ENCODE measurements around the gene BAZ2B.

BAZ2B gene

DNA sequence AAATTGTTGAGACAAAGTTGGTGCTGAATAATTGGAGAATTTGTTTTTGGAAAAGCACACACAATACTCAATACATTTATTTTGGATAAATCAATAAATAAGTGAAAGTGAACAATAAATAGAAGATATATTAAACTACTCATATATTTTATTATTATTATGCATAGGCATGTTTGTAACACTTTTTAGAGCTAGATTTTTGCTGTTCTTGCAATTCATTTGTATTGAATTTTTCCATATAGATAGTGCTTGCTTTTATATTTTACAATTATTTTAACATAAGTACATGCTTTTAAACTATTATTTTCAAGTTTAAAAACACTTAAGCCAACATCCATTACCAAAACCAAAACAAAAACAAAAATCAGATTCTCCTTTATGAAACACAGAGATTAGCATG, 43.9 kb downstream of the BAZ2B start:
- Histone ChIP-seq H3K4me3 (ENCODE audit: low read depth, low read length, poor library complexity, severe bottlenecking) (no peak overlapping the region), H3K4me1 (ENCODE audit: insufficient read depth, low read length, severe bottlenecking) (no peaks in the 10 kb centered on the region), H2AFZ (ENCODE audit: low read length) (no peak overlapping the region), H3K9me3 (ENCODE audit: low read length) (peaks cover 7% of the 10 kb centered on the region; the same call in 1 of the 2 replicates), H3K27me3 (ENCODE audit: insufficient read depth, low read length) (no peaks in the 10 kb centered on the region), H3K27ac (ENCODE audit: low read depth, low read length, poor library complexity, severe bottlenecking) (no peak overlapping the region), H3K9me2 (ENCODE audit: low read depth, low read length) (no peaks in the 10 kb centered on the region), H4K20me1 (ENCODE audit: insufficient read depth, low read length) (no peaks in the 10 kb centered on the region), H3K36me3 (ENCODE audit: insufficient read depth, low read length) (no peaks in the 10 kb centered on the region), H3K9ac (ENCODE audit: low read length) (no peak overlapping the region), H3F3A (ENCODE audit: insufficient read depth, low read length) (no peaks in the 10 kb centered on the region), H3K79me2 (ENCODE audit: insufficient read depth, low read length) (no peaks in the 10 kb centered on the region), H3K4me2 (ENCODE audit: low read length) (no peak overlapping the region)
- TF ChIP-seq, protein P1, sequence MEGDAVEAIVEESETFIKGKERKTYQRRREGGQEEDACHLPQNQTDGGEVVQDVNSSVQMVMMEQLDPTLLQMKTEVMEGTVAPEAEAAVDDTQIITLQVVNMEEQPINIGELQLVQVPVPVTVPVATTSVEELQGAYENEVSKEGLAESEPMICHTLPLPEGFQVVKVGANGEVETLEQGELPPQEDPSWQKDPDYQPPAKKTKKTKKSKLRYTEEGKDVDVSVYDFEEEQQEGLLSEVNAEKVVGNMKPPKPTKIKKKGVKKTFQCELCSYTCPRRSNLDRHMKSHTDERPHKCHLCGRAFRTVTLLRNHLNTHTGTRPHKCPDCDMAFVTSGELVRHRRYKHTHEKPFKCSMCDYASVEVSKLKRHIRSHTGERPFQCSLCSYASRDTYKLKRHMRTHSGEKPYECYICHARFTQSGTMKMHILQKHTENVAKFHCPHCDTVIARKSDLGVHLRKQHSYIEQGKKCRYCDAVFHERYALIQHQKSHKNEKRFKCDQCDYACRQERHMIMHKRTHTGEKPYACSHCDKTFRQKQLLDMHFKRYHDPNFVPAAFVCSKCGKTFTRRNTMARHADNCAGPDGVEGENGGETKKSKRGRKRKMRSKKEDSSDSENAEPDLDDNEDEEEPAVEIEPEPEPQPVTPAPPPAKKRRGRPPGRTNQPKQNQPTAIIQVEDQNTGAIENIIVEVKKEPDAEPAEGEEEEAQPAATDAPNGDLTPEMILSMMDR (IDR thresholded peaks at IDR 0.05; ENCODE audit: low read length), result no peak
- no peak for TF ChIP-seq EZH2 (IDR thresholded peaks at IDR 0.05; ENCODE audit: borderline replicate concordance, low read length)

DNA sequence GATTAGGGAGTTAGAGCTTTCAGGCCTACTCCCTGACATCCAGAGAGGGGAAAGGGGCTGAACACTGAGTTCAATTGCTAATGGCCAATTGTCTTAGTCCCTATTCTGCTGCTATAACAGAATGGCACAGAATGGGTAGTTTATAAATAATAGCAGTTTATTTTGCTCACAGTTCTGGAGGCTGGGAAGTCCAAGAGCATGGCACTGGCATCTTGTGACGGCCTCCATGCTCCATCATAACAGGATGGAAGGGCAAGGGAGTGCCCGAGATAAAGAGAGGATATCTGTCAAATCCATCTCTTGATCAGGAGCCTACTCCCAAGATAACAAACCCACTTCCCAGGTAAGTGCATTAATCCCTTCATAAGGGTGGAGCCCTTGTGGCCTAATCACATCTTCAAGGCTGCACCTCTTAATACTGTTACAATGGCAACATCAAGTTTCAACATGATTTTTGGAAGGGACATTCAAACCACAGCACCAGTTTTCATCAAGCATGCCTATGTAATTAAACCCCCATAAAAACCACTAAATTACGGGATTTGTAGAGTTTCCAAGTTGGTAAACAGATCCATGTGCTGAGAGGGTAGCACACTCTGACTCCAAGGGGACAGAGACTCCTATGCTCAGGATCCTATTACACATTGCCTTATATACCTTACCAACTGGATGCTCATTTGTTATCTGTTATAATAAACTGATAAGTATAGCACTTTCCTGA, 44.6 kb downstream of the BAZ2B start:
- Histone ChIP-seq H3K27ac (ENCODE audit: low read depth, low read length, poor library complexity, severe bottlenecking) (no peak overlapping the region), H3K4me1 (ENCODE audit: insufficient read depth, low read length, severe bottlenecking) (no peaks in the 10 kb centered on the region), H3K27me3 (ENCODE audit: insufficient read depth, low read length) (no peaks in the 10 kb centered on the region), H3K4me3 (ENCODE audit: low read depth, low read length, poor library complexity, severe bottlenecking) (no peak overlapping the region), H2AFZ (ENCODE audit: low read length) (no peak overlapping the region), H3K9ac (ENCODE audit: low read length) (no peak overlapping the region), H4K20me1 (ENCODE audit: insufficient read depth, low read length) (no peaks in the 10 kb centered on the region), H3F3A (ENCODE audit: insufficient read depth, low read length) (no peaks in the 10 kb centered on the region), H3K36me3 (ENCODE audit: insufficient read depth, low read length) (no peaks in the 10 kb centered on the region), H3K79me2 (ENCODE audit: insufficient read depth, low read length) (no peaks in the 10 kb centered on the region), H3K9me2 (ENCODE audit: low read depth, low read length) (no peaks in the 10 kb centered on the region), H3K4me2 (ENCODE audit: low read length) (no peak overlapping the region), H3K9me3 (ENCODE audit: low read length) (peaks cover 7% of the 10 kb centered on the region; the same call in 1 of the 2 replicates)
- no peak for TF ChIP-seq EZH2 (IDR thresholded peaks at IDR 0.05; ENCODE audit: borderline replicate concordance, low read length)

DNA sequence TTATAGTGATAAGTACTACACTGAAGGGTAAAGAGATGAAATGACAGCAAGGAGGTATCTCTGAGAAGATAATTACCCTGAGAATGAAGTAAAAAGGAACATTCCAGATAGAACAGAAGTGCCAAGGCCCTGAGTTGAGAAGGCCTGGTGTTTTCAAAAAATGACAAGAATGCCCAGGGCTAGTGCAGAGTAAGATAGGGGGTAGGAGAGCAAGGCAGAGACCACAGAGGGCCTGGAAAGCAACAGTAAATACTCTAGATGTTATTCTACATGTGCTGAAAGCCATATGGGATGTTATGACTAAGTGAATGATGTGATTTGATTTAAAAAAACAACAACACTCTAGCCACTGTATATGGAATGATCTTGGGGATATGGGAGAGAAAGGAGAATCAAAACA, 52.3 kb downstream of the BAZ2B start:
- H3K4me3 ChIP-seq (ENCODE audit: low read depth, low read length, poor library complexity, severe bottlenecking), result no peak overlapping the region
- H4K20me1 ChIP-seq (ENCODE audit: insufficient read depth, low read length), result no peaks in the 10 kb centered on the region
- H3K27ac ChIP-seq (ENCODE audit: low read depth, low read length, poor library complexity, severe bottlenecking), result no peak overlapping the region
- no peaks in the 10 kb centered on the region for H3K36me3 ChIP-seq (ENCODE audit: insufficient read depth, low read length)
- no peak overlapping the region for H3K9ac ChIP-seq (ENCODE audit: low read length)
- no peaks in the 10 kb centered on the region for H3K79me2 ChIP-seq (ENCODE audit: insufficient read depth, low read length)
- no peaks in the 10 kb centered on the region for H3K4me1 ChIP-seq (ENCODE audit: insufficient read depth, low read length, severe bottlenecking)
- H2AFZ ChIP-seq (ENCODE audit: low read length), result no peak overlapping the region
- H3K4me2 ChIP-seq (ENCODE audit: low read length), result no peak overlapping the region
- H3F3A ChIP-seq (ENCODE audit: insufficient read depth, low read length), result no peaks in the 10 kb centered on the region
- no peaks in the 10 kb centered on the region for H3K9me2 ChIP-seq (ENCODE audit: low read depth, low read length)
- H3K9me3 ChIP-seq (ENCODE audit: low read length), result no peaks in the 10 kb centered on the region
- no peaks in the 10 kb centered on the region for H3K27me3 ChIP-seq (ENCODE audit: insufficient read depth, low read length)
- TF ChIP-seq, protein P1 (IDR thresholded peaks at IDR 0.05; ENCODE audit: low read length), result no peak
- no peak for TF ChIP-seq EZH2 (IDR thresholded peaks at IDR 0.05; ENCODE audit: borderline replicate concordance, low read length)

DNA sequence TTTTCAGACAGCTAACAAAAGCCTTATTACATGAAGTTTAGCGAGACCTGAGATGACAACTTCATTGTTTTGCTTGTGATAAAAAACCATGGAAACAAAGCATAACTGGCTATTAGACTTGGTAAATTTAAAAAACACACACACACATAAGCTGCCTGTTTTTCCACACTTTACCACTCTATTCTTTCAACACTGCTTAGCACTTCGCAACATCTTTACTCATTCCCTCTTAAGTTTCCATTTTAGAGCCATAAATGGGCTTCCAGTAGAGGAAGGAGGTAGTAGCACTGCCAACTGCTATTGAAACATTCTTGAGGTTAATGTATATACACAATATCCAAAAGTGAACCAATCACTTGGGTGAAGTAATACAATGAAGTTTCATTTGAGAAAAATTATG, 54.1 kb downstream of the BAZ2B start:
- H3K27me3 ChIP-seq (ENCODE audit: insufficient read depth, low read length), result no peaks in the 10 kb centered on the region
- no peak overlapping the region for H3K4me2 ChIP-seq (ENCODE audit: low read length)
- H3K27ac ChIP-seq (ENCODE audit: low read depth, low read length, poor library complexity, severe bottlenecking), result no peak overlapping the region
- H3K36me3 ChIP-seq (ENCODE audit: insufficient read depth, low read length), result no peaks in the 10 kb centered on the region
- no peak overlapping the region for H2AFZ ChIP-seq (ENCODE audit: low read length)
- no peaks in the 10 kb centered on the region for H3F3A ChIP-seq (ENCODE audit: insufficient read depth, low read length)
- no peaks in the 10 kb centered on the region for H3K9me3 ChIP-seq (ENCODE audit: low read length)
- no peaks in the 10 kb centered on the region for H3K79me2 ChIP-seq (ENCODE audit: insufficient read depth, low read length)
- H3K9ac ChIP-seq (ENCODE audit: low read length), result no peak overlapping the region
- H4K20me1 ChIP-seq (ENCODE audit: insufficient read depth, low read length), result no peaks in the 10 kb centered on the region
- no peaks in the 10 kb centered on the region for H3K4me1 ChIP-seq (ENCODE audit: insufficient read depth, low read length, severe bottlenecking)
- H3K4me3 ChIP-seq (ENCODE audit: low read depth, low read length, poor library complexity, severe bottlenecking), result no peak overlapping the region
- no peak for TF ChIP-seq EZH2 (IDR thresholded peaks at IDR 0.05; ENCODE audit: borderline replicate concordance, low read length)
- no peaks in the 10 kb centered on the region for H3K9me2 ChIP-seq (ENCODE audit: low read depth, low read length)
